AG10803 (cell line): Measurements from ENCODE around the gene CACNA1E.

ENCODE experiments used
- DNase-seq: peaks from one replicate; pipeline ENCODE4 v3.0.0; 2010; ENCODE audit warnings: low read depth
- H3K4me3 ChIP-seq: 2 replicates; pipeline ENCODE4 v1.5.1; 2011; ENCODE audit warnings: mild to moderate bottlenecking, low read length, control low read depth
- TF ChIP-seq, protein P1 (sequence below): conservative IDR thresholded peaks from 2 replicates; pipeline ENCODE4 v1.5.1; 2011; ENCODE audit warnings: mild to moderate bottlenecking, low read length, control low read depth, inconsistent platforms

The CACNA1E gene

DNA sequence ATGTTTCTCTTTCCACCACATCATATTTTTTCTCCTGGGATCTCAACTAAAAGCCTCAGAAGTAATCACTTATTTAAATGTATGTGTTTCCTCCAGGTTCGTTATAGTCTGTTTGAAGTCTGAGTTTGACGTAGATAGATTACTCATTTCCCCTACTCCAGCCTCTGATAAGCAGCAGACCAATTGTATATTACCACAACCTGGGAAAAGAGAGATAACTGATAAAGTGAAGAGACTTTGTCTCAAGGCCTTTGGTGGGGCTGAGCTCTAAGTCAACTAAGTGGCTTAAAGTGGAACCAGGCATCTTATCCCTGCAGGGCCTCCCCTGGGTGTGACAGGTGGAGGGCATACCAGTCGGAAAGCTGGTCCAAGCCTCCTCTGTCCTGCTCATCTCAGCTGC lies 34.9 kb upstream of the CACNA1E start:
- DNase-seq = no peak
- TF ChIP-seq, protein P1, sequence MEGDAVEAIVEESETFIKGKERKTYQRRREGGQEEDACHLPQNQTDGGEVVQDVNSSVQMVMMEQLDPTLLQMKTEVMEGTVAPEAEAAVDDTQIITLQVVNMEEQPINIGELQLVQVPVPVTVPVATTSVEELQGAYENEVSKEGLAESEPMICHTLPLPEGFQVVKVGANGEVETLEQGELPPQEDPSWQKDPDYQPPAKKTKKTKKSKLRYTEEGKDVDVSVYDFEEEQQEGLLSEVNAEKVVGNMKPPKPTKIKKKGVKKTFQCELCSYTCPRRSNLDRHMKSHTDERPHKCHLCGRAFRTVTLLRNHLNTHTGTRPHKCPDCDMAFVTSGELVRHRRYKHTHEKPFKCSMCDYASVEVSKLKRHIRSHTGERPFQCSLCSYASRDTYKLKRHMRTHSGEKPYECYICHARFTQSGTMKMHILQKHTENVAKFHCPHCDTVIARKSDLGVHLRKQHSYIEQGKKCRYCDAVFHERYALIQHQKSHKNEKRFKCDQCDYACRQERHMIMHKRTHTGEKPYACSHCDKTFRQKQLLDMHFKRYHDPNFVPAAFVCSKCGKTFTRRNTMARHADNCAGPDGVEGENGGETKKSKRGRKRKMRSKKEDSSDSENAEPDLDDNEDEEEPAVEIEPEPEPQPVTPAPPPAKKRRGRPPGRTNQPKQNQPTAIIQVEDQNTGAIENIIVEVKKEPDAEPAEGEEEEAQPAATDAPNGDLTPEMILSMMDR = no peak
- H3K4me3 ChIP-seq = no peak overlapping the region

DNA sequence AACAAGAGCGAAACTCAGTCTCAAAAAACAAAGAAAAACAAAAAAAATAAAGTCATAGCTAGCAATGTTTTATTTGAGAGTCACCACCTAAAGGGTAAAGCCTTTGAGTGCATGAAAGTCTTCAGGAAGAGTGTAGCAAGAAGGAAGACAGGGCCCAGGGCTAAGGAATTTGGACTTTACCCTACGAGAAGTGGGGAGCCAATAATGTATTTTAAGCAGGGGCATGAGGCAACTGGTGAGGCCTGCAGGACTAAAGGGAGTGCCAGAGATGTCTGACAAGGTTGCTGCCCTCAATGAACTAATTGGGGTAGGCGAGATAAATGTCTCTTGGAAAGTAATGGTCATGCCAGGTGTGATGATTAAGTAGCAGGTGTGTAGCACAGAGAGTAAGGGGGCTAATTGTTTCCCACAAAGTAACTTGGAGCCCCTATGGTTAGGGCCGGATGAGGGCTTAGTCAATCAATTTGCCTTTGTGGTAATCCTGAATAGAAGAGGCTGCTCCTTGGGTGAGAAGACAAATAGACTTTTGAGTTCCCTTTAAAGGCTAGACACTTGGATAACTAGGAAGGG lies 31.6 kb upstream of the CACNA1E start:
- TF ChIP-seq, protein P1 = no peak
- no peak overlapping the region for H3K4me3 ChIP-seq
- DNase-seq = no peak

- TF ChIP-seq, protein P1 = no peak
- no peak overlapping the region for H3K4me3 ChIP-seq
- no peak for DNase-seq
Observed at GRCh38 chr1:181452746-181453145, 30.6 kb upstream of the CACNA1E start.

GRCh38 chr1:181453541-181454201 lies 29.6 kb upstream of the CACNA1E start:
- TF ChIP-seq, protein P1 = no peak
- no peak for DNase-seq
- H3K4me3 ChIP-seq = no peak overlapping the region

- no peak overlapping the region for H3K4me3 ChIP-seq
- TF ChIP-seq, protein P1 = no peak
- DNase-seq = no peak
Observed at GRCh38 chr1:181456551-181456950, 26.8 kb upstream of the CACNA1E start.

DNA sequence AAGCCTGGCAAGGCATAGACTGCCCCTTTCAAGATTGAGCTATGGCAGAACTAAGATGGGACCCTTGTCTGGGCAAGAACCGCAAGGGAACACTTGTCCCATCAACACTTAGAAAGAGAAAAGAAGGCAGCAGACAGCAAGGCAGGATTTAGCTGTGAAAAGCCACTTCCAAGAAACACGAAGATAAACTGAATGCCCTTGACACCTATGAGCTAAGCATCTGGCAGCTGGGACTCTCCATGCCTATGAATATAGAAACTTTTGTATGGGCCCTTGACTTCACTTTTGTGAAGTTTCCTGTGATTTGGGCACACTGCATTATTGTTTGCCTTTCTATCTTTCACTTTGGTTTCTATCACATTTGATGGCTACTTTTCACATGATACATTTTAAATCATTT lies 24.9 kb upstream of the CACNA1E start:
- TF ChIP-seq, protein P1 = no peak
- DNase-seq = no peak

GRCh38 chr1:181459067-181459466 lies 24.2 kb upstream of the CACNA1E start:
- DNase-seq = no peak
- H3K4me3 ChIP-seq = no peak overlapping the region
- TF ChIP-seq, protein P1 = no peak

More for the DNA sequence above, 24.9 kb upstream of the CACNA1E start:
- H3K4me3 ChIP-seq = no peak overlapping the region
